SK-N-SH treated with all-trans-retinoic acid at 6 μM for 48 hours (cell line): ENCODE data around the gene SELENON.

Source experiments
- ARNTL ChIP-seq: fragments of 450-650 bp; formaldehyde crosslinking; IDR thresholded peaks from 2 replicates; pipeline ENCODE4 v1.5.0; 2020; ENCODE audit warnings: low read depth, mild to moderate bottlenecking, moderate library complexity, borderline replicate concordance
- ISL1 ChIP-seq: fragments of 250-450 bp; sonication (Bioruptor Pico); IDR thresholded peaks from 2 replicates; pipeline ENCODE4 v2.1.2; 2022; ENCODE audit warnings: mild to moderate bottlenecking, moderate library complexity
- PPARA ChIP-seq: fragments of 250-450 bp; sonication (Bioruptor Pico); IDR thresholded peaks from 2 replicates; pipeline ENCODE4 v1.5.0; 2020; ENCODE audit warnings: mild to moderate bottlenecking, borderline replicate concordance
- ZNF565 ChIP-seq: fragments of 450-650 bp; formaldehyde crosslinking; conservative IDR thresholded peaks from 2 replicates; pipeline ENCODE4 v1.5.0; 2020; ENCODE audit warnings: low read depth, mild to moderate bottlenecking, moderate library complexity
- ZNF70 ChIP-seq: fragments of 450-650 bp; formaldehyde crosslinking; IDR thresholded peaks from 2 replicates; pipeline ENCODE4 v1.5.0; 2020; ENCODE audit warnings: mild to moderate bottlenecking, moderate library complexity
- ZNF8 ChIP-seq: fragments of 450-650 bp; formaldehyde crosslinking; IDR thresholded peaks from 2 replicates; pipeline ENCODE4 v1.5.0; 2020; ENCODE audit warnings: mild to moderate bottlenecking, moderate library complexity
- TF ChIP-seq, protein P1 (sequence below): fragments of 250-450 bp; sonication (Bioruptor Pico); IDR thresholded peaks from 2 replicates; pipeline ENCODE4 v1.5.0; 2020; ENCODE audit warnings: mild to moderate bottlenecking, moderate library complexity
- TF ChIP-seq, protein P2 (sequence below): fragments of 250-450 bp; sonication (Bioruptor Pico); IDR thresholded peaks from 2 replicates; pipeline ENCODE4 v1.8.0; 2020; ENCODE audit warnings: mild to moderate bottlenecking, moderate library complexity, borderline replicate concordance
- TF ChIP-seq, protein P3 (sequence below): fragments of 250-450 bp; sonication (Bioruptor Pico); IDR thresholded peaks from 2 replicates; pipeline ENCODE4 v1.5.1; 2021; ENCODE audit warnings: mild to moderate bottlenecking, moderate library complexity
- TF ChIP-seq, protein P4 (sequence below): fragments of 250-450 bp; sonication (Bioruptor Pico); IDR thresholded peaks from 2 replicates; pipeline ENCODE4 v1.5.1; 2020; ENCODE audit warnings: low read depth, mild to moderate bottlenecking, moderate library complexity

DNA sequence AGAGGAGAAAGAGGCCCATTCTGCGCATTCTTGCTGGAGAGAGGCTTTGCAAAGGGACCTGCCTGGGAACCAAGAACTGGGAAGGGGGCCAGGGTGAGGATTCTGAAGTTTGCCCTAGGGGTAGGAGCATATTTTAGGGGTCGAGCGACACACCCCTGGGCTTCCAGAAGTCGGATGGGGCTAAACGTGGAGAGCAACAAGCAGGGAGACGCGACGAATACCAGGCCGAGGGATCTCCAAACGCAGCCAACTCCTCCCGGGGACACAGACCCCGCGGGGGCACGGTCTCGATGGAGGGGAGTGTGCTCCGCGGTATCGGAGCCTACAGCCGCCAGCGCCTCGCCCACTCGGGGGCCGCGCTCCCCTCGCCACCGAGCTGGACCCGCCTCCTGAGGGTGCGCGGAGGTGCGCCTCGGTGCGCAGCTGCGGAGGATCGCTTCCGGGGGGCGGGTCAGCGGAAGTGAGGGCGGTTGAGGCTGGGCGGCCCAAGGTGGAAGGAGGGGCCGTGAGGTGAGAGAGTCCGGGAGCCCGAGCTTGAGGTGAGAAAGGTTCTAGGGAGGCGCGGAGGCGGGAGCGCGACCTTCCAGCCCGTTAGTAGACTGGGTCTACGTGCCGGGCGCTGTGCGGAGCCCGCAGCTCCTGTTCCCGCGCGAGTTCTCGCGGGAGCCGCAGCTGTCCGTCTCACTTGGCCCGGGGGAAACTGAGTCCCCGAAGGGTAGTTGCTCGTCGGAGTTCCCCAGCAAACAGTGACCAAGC, 19.7 kb downstream of the SELENON start, which contains the start of gene MTFR1L:
- TF ChIP-seq ZNF565 (CRISPR knock-in tag), result no peak
- no peak for TF ChIP-seq PPARA (CRISPR knock-in tag)
- TF ChIP-seq ZNF8 (CRISPR knock-in tag), result no peak
- TF ChIP-seq, protein P1, sequence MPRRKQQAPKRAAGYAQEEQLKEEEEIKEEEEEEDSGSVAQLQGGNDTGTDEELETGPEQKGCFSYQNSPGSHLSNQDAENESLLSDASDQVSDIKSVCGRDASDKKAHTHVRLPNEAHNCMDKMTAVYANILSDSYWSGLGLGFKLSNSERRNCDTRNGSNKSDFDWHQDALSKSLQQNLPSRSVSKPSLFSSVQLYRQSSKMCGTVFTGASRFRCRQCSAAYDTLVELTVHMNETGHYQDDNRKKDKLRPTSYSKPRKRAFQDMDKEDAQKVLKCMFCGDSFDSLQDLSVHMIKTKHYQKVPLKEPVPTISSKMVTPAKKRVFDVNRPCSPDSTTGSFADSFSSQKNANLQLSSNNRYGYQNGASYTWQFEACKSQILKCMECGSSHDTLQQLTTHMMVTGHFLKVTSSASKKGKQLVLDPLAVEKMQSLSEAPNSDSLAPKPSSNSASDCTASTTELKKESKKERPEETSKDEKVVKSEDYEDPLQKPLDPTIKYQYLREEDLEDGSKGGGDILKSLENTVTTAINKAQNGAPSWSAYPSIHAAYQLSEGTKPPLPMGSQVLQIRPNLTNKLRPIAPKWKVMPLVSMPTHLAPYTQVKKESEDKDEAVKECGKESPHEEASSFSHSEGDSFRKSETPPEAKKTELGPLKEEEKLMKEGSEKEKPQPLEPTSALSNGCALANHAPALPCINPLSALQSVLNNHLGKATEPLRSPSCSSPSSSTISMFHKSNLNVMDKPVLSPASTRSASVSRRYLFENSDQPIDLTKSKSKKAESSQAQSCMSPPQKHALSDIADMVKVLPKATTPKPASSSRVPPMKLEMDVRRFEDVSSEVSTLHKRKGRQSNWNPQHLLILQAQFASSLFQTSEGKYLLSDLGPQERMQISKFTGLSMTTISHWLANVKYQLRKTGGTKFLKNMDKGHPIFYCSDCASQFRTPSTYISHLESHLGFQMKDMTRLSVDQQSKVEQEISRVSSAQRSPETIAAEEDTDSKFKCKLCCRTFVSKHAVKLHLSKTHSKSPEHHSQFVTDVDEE, result no peak
- TF ChIP-seq, protein P2, sequence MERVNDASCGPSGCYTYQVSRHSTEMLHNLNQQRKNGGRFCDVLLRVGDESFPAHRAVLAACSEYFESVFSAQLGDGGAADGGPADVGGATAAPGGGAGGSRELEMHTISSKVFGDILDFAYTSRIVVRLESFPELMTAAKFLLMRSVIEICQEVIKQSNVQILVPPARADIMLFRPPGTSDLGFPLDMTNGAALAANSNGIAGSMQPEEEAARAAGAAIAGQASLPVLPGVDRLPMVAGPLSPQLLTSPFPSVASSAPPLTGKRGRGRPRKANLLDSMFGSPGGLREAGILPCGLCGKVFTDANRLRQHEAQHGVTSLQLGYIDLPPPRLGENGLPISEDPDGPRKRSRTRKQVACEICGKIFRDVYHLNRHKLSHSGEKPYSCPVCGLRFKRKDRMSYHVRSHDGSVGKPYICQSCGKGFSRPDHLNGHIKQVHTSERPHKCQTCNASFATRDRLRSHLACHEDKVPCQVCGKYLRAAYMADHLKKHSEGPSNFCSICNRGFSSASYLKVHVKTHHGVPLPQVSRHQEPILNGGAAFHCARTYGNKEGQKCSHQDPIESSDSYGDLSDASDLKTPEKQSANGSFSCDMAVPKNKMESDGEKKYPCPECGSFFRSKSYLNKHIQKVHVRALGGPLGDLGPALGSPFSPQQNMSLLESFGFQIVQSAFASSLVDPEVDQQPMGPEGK, result no peak
- no peak for TF ChIP-seq ARNTL (CRISPR knock-in tag)
- TF ChIP-seq ISL1 (CRISPR knock-in tag), result no peak
- TF ChIP-seq ZNF70, result no peak
- TF ChIP-seq, protein P3, sequence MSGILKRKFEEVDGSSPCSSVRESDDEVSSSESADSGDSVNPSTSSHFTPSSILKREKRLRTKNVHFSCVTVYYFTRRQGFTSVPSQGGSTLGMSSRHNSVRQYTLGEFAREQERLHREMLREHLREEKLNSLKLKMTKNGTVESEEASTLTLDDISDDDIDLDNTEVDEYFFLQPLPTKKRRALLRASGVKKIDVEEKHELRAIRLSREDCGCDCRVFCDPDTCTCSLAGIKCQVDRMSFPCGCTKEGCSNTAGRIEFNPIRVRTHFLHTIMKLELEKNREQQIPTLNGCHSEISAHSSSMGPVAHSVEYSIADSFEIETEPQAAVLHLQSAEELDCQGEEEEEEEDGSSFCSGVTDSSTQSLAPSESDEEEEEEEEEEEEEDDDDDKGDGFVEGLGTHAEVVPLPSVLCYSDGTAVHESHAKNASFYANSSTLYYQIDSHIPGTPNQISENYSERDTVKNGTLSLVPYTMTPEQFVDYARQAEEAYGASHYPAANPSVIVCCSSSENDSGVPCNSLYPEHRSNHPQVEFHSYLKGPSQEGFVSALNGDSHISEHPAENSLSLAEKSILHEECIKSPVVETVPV, result no peak
- TF ChIP-seq, protein P4, sequence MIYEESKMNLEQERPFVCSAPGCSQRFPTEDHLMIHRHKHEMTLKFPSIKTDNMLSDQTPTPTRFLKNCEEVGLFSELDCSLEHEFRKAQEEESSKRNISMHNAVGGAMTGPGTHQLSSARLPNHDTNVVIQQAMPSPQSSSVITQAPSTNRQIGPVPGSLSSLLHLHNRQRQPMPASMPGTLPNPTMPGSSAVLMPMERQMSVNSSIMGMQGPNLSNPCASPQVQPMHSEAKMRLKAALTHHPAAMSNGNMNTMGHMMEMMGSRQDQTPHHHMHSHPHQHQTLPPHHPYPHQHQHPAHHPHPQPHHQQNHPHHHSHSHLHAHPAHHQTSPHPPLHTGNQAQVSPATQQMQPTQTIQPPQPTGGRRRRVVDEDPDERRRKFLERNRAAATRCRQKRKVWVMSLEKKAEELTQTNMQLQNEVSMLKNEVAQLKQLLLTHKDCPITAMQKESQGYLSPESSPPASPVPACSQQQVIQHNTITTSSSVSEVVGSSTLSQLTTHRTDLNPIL (CRISPR knock-in tag), result no peak
